ENCODE measurements around the gene PLXND1.

Gene PLXND1

GRCh38 chr3:129513705-129514104, 92.8 kb downstream of the PLXND1 start:
- H3K27me3 ChIP-seq (ENCODE audit: control insufficient read depth, insufficient read depth, low read length, poor library complexity, severe bottlenecking), result no peaks in the 10 kb centered on the region
- H3K9me3 ChIP-seq (ENCODE audit: control insufficient read depth, low read length), result no peaks in the 10 kb centered on the region
- peaks cover 6% of the 10 kb centered on the region for H3K36me3 ChIP-seq (ENCODE audit: control insufficient read depth, insufficient read depth, low read length)
- WGBS, 2 experiments, result 92 to 94% methylated on average over 8 of the region's 8 CpGs
- no peak overlapping the region for H3K27ac ChIP-seq (ENCODE audit: insufficient read depth, low read depth, low read length, poor library complexity, severe bottlenecking)
- no peaks in the 10 kb centered on the region for H3K4me1 ChIP-seq (ENCODE audit: control insufficient read depth, insufficient read depth, low read length)
- H3K4me3 ChIP-seq (ENCODE audit: insufficient read depth, low read depth, low read length), result no peak overlapping the region

- H3K36me3 ChIP-seq (ENCODE audit: control insufficient read depth, insufficient read depth, low read length), result no peaks in the 10 kb centered on the region
- H3K4me3 ChIP-seq (ENCODE audit: insufficient read depth, low read depth, low read length), result no peak overlapping the region
- H3K27ac ChIP-seq (ENCODE audit: insufficient read depth, low read depth, low read length, poor library complexity, severe bottlenecking), result no peak overlapping the region
- no peaks in the 10 kb centered on the region for H3K27me3 ChIP-seq (ENCODE audit: control insufficient read depth, insufficient read depth, low read length, poor library complexity, severe bottlenecking)
- H3K9me3 ChIP-seq (ENCODE audit: control insufficient read depth, low read length), result no peaks in the 10 kb centered on the region
- H3K4me1 ChIP-seq (ENCODE audit: control insufficient read depth, insufficient read depth, low read length), result no peaks in the 10 kb centered on the region
Observed at GRCh38 chr3:129512595-129512994, 93.9 kb downstream of the PLXND1 start.

- no peak overlapping the region for H3K4me3 ChIP-seq (ENCODE audit: insufficient read depth, low read depth, low read length)
- peaks cover 5% of the 10 kb centered on the region for H3K36me3 ChIP-seq (ENCODE audit: control insufficient read depth, insufficient read depth, low read length)
- no peaks in the 10 kb centered on the region for H3K27me3 ChIP-seq (ENCODE audit: control insufficient read depth, insufficient read depth, low read length, poor library complexity, severe bottlenecking)
- no peaks in the 10 kb centered on the region for H3K9me3 ChIP-seq (ENCODE audit: control insufficient read depth, low read length)
- H3K4me1 ChIP-seq (ENCODE audit: control insufficient read depth, insufficient read depth, low read length), result no peaks in the 10 kb centered on the region
- 92 to 96% methylated on average over 9 of the region's 9 CpGs for WGBS, 2 experiments
- no peak overlapping the region for H3K27ac ChIP-seq (ENCODE audit: insufficient read depth, low read depth, low read length, poor library complexity, severe bottlenecking)
Observed at GRCh38 chr3:129507181-129507831, 99.2 kb downstream of the PLXND1 start.

- no peak overlapping the region for H3K27ac ChIP-seq (ENCODE audit: insufficient read depth, low read depth, low read length, poor library complexity, severe bottlenecking)
- H3K4me3 ChIP-seq (ENCODE audit: insufficient read depth, low read depth, low read length), result no peak overlapping the region
- H3K36me3 ChIP-seq (ENCODE audit: control insufficient read depth, insufficient read depth, low read length), result peaks cover 5% of the 10 kb centered on the region
- H3K9me3 ChIP-seq (ENCODE audit: control insufficient read depth, low read length), result no peaks in the 10 kb centered on the region
- H3K4me1 ChIP-seq (ENCODE audit: control insufficient read depth, insufficient read depth, low read length), result no peaks in the 10 kb centered on the region
- WGBS, 2 experiments, result 93 to 97% methylated on average over 9 of the region's 9 CpGs
- H3K27me3 ChIP-seq (ENCODE audit: control insufficient read depth, insufficient read depth, low read length, poor library complexity, severe bottlenecking), result no peaks in the 10 kb centered on the region
Observed at GRCh38 chr3:129506231-129506742, 100.2 kb downstream of the PLXND1 start.

GRCh38 chr3:129505341-129505740, 101.1 kb downstream of the PLXND1 start:
- H3K36me3 ChIP-seq (ENCODE audit: control insufficient read depth, insufficient read depth, low read length), result peaks cover 5% of the 10 kb centered on the region
- H3K4me3 ChIP-seq (ENCODE audit: insufficient read depth, low read depth, low read length), result no peak overlapping the region
- no peaks in the 10 kb centered on the region for H3K9me3 ChIP-seq (ENCODE audit: control insufficient read depth, low read length)
- H3K4me1 ChIP-seq (ENCODE audit: control insufficient read depth, insufficient read depth, low read length), result no peaks in the 10 kb centered on the region
- no peak overlapping the region for H3K27ac ChIP-seq (ENCODE audit: insufficient read depth, low read depth, low read length, poor library complexity, severe bottlenecking)
- H3K27me3 ChIP-seq (ENCODE audit: control insufficient read depth, insufficient read depth, low read length, poor library complexity, severe bottlenecking), result no peaks in the 10 kb centered on the region
- 96 to 97% methylated on average over 6 of the region's 6 CpGs for WGBS, 2 experiments
